ENCODE measurements around the gene SENP7. TPM values are rescaled to one million over a fixed set of nuclear protein-coding genes. Genes with fewer than 3 reads are reported as not detected.

Gene SENP7
- total and polyA plus RNA-seq, 2 donors (not counting 1 experiment from before 2014, with no cell fraction given) = 14.7 to 50.3 TPM

GRCh38 chr3:101281521-101282030, 231.4 kb downstream of the SENP7 start:
- WGBS (ENCODE audit: insufficient coverage) = 100% methylated on average over 1 of the region's 3 CpGs
- H3K4me1 Mint-ChIP-seq = no peaks in the 10 kb centered on the region
- H3K27me3 ChIP-seq (replicated peaks in 1 of 4; ENCODE audit: control extremely low read depth in 1 of 4, control insufficient read depth in 3 of 4, insufficient read depth in 4 of 4, low read length in 3 of 4) = no peaks in the 10 kb centered on the region
- no peaks in the 10 kb centered on the region for H3K9me3 Mint-ChIP-seq (ENCODE audit: insufficient read depth)
- H3K4me1 ChIP-seq (ENCODE audit: control insufficient read depth in 2 of 2, insufficient read depth in 2 of 2, low read length in 2 of 2) = no peaks in the 10 kb centered on the region
- no peaks in the 10 kb centered on the region for H4K20me1 ChIP-seq (ENCODE audit: control insufficient read depth, insufficient read depth, low read length, poor library complexity, severe bottlenecking)
- no peak overlapping the region for H3K4me3 ChIP-seq (ENCODE audit: control extremely low read depth in 1 of 5, extremely low read depth in 1 of 5, insufficient read depth in 1 of 5, low read depth in 2 of 5, low read length in 4 of 5)
- ChIA-PET POLR2A (no interaction called here), CTCF (no interaction called here)
- no peak for ATAC-seq (ENCODE audit: low read depth)
- no peak overlapping the region for H3K27ac Mint-ChIP-seq
- no peak overlapping the region for H3K27ac ChIP-seq (ENCODE audit: low read length in 2 of 2)
- no peak overlapping the region for H3K9ac ChIP-seq (ENCODE audit: low read length)
- H3K4me2 ChIP-seq (replicated peaks; ENCODE audit: low read depth, low read length, poor library complexity, severe bottlenecking) = no peak overlapping the region
- H3K79me2 ChIP-seq (ENCODE audit: control insufficient read depth, insufficient read depth, low read length) = no peaks in the 10 kb centered on the region
- H3K36me3 ChIP-seq (replicated peaks in 1 of 2; ENCODE audit: control extremely low read depth in 1 of 2, control insufficient read depth in 1 of 2, extremely low read depth in 1 of 2, insufficient read depth in 2 of 2, low read length in 1 of 2) = no peaks in the 10 kb centered on the region
- no peak overlapping the region for H3K4me3 Mint-ChIP-seq
- no peaks in the 10 kb centered on the region for H3K27me3 Mint-ChIP-seq
- TF ChIP-seq EZH2 (IDR thresholded peaks at IDR 0.05; ENCODE audit: borderline replicate concordance, insufficient read depth, low read depth, low read length, poor library complexity, severe bottlenecking) = no peak
- TF ChIP-seq CTCF (IDR thresholded peaks at IDR 0.05) = no peak
- no peak for DNase-seq
- intact Hi-C loops (cut with micrococcal nuclease) = no loop called here
- H3K9me3 ChIP-seq (ENCODE audit: control extremely low read depth in 1 of 3, control insufficient read depth in 2 of 3, insufficient read depth in 1 of 3, low read length in 2 of 3) = no peaks in the 10 kb centered on the region
- no peak overlapping the region for H2AFZ ChIP-seq (ENCODE audit: insufficient read depth, low read depth, low read length, poor library complexity, severe bottlenecking)

- no peak overlapping the region for H3K27ac ChIP-seq (ENCODE audit: low read length in 2 of 2)
- ATAC-seq (ENCODE audit: low read depth) (no peak), DNase-seq (no peak)
- no peaks in the 10 kb centered on the region for H3K9me3 ChIP-seq (ENCODE audit: control extremely low read depth in 1 of 3, control insufficient read depth in 2 of 3, insufficient read depth in 1 of 3, low read length in 2 of 3)
- H3K4me1 Mint-ChIP-seq = no peaks in the 10 kb centered on the region
- H3K4me2 ChIP-seq (replicated peaks; ENCODE audit: low read depth, low read length, poor library complexity, severe bottlenecking) = no peak overlapping the region
- H3K4me1 ChIP-seq (ENCODE audit: control insufficient read depth in 2 of 2, insufficient read depth in 2 of 2, low read length in 2 of 2) = no peaks in the 10 kb centered on the region
- CTCF ChIA-PET = no interaction called here
- no peaks in the 10 kb centered on the region for H3K9me3 Mint-ChIP-seq (ENCODE audit: insufficient read depth)
- no peak overlapping the region for H3K9ac ChIP-seq (ENCODE audit: low read length)
- no peaks in the 10 kb centered on the region for H3K27me3 Mint-ChIP-seq
- no peak overlapping the region for H2AFZ ChIP-seq (ENCODE audit: insufficient read depth, low read depth, low read length, poor library complexity, severe bottlenecking)
- H3K4me3 ChIP-seq (ENCODE audit: control extremely low read depth in 1 of 5, extremely low read depth in 1 of 5, insufficient read depth in 1 of 5, low read depth in 2 of 5, low read length in 4 of 5) = no peak overlapping the region
- no peaks in the 10 kb centered on the region for H3K27me3 ChIP-seq (replicated peaks in 1 of 4; ENCODE audit: control extremely low read depth in 1 of 4, control insufficient read depth in 3 of 4, insufficient read depth in 4 of 4, low read length in 3 of 4)
- no peaks in the 10 kb centered on the region for H3K79me2 ChIP-seq (ENCODE audit: control insufficient read depth, insufficient read depth, low read length)
- intact Hi-C loops (cut with micrococcal nuclease) = no loop called here
- H3K36me3 ChIP-seq (replicated peaks in 1 of 2; ENCODE audit: control extremely low read depth in 1 of 2, control insufficient read depth in 1 of 2, extremely low read depth in 1 of 2, insufficient read depth in 2 of 2, low read length in 1 of 2) = no peaks in the 10 kb centered on the region
- no CpG with 5 or more reads among the region's 1 CpG for WGBS (ENCODE audit: insufficient coverage)
- no peak overlapping the region for H3K27ac Mint-ChIP-seq
- no peaks in the 10 kb centered on the region for H4K20me1 ChIP-seq (ENCODE audit: control insufficient read depth, insufficient read depth, low read length, poor library complexity, severe bottlenecking)
- H3K4me3 Mint-ChIP-seq = no peak overlapping the region
- POLR2A ChIA-PET = no interaction called here
- TF ChIP-seq CTCF (IDR thresholded peaks at IDR 0.05) (no peak), EZH2 (IDR thresholded peaks at IDR 0.05; ENCODE audit: borderline replicate concordance, insufficient read depth, low read depth, low read length, poor library complexity, severe bottlenecking) (no peak)
Measured at GRCh38 chr3:101279765-101280385, 233.1 kb downstream of the SENP7 start.

Measured in B cell (primary cell).